BLaER1 treated with 17β-estradiol and CSF1 and Interleukin-3, amounts not matched to agents 10 nM and 100 nM (cell line): ENCODE results near the gene NRSN2.

ENCODE experiments used
- H3K27ac ChIP-seq, 11 experiments: shearing (Covaris generic); formaldehyde crosslinking; 2 replicates each; pipeline ENCODE4 v1.8.1; 2022
- H3K27me3 ChIP-seq, 11 experiments: shearing (Covaris generic); formaldehyde crosslinking; 2 replicates each; pipeline ENCODE4 v1.8.1; 2022
- H3K36me3 ChIP-seq, 11 experiments: shearing (Covaris generic); formaldehyde crosslinking; 2 replicates each; pipeline ENCODE4 v1.8.1; 2022
- H3K4me1 ChIP-seq, 10 experiments: shearing (Covaris generic); formaldehyde crosslinking; 2 replicates each; pipeline ENCODE4 v1.8.1; 2022
- H3K4me2 ChIP-seq, 11 experiments: shearing (Covaris generic); formaldehyde crosslinking; 2 replicates each; pipeline ENCODE4 v1.8.1; 2022
- H3K4me3 ChIP-seq, 10 experiments: shearing (Covaris generic); formaldehyde crosslinking; 2 replicates each; pipeline ENCODE4 v1.8.1; 2022
- H3K9ac ChIP-seq, 11 experiments: shearing (Covaris generic); formaldehyde crosslinking; 2 replicates each; pipeline ENCODE4 v1.8.1; 2022
- H3K9me3 ChIP-seq, 11 experiments: shearing (Covaris generic); formaldehyde crosslinking; replicated peaks in 1 of 11; 2 replicates each; pipeline ENCODE4 v1.8.1; 2022
- H4K20me1 ChIP-seq, 11 experiments: shearing (Covaris generic); formaldehyde crosslinking; 2 replicates each; pipeline ENCODE4 v1.8.1; 2022
- Cebpa-rat ChIP-seq, 11 experiments: shearing (Covaris generic); IDR thresholded peaks; 2 replicates each; pipeline ENCODE4 v1.8.1; 2022

Gene NRSN2

DNA sequence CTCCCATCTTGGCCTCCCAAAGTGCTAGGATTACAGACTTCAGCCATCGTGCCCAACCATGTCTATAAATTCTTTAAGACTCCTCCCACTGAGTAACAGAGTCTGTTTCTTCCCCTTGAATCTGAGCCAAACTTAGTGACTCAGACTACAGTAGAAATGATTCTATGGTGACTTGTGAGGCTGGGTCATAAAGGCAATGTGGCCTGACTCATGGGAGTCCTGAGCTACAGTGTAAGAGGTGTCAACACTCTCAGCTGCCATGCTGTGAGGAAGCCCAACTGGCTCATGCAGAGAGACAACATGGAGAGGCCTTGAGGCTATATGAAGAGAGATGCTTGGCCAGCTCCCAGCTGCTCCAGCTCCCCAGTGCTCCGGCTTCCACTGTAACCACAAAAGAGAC is 5.2 kb upstream of the NRSN2 start:
- Histone ChIP-seq H3K27ac (no peak overlapping the region), H3K4me3 (no peak overlapping the region), H3K36me3 (peaks cover 0 to 31% (median 6%) of the 10 kb centered on the region in 11 experiments; a peak in 8 of 22 replicates), H3K9me3 (peaks cover 0 to 25% (median 9%) of the 10 kb centered on the region in 11 experiments; a peak in 14 of 22 replicates), H3K4me2 (peak overlapping the region in 2 of 11 experiments; percentile 15 to 20; a peak in 1 of 22 replicates), H3K4me1 (peaks cover 7 to 40% (median 13%) of the 10 kb centered on the region in 10 experiments; a peak in 19 of 20 replicates), H3K27me3 (no peaks in the 10 kb centered on the region), H4K20me1 (peaks cover 0 to 5% (median 0%) of the 10 kb centered on the region in 11 experiments; a peak in 3 of 22 replicates), H3K9ac (no peak overlapping the region)
- TF ChIP-seq Cebpa-rat (IDR thresholded peaks at IDR 0.05): no peak

DNA sequence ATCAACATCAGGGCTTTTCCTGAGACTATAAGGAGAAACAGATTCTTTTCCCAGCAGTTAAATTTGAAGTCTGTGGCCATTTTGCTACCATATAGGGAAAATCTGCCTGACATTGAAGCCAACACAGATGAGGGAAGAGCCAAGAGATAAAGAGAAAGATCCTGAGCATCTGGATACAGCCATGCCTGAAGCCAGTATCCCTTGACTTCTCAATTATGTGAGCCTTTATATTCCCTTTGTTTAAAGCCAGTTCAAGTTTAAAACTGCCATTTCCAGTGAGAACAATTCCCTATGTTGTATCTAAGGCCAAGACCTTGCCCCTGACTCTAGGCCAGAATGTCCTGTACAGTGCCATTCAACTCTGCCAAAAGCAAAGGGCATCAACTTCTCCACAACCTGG is 3.8 kb upstream of the NRSN2 start:
- Histone ChIP-seq H3K36me3 (peaks cover 0 to 31% (median 6%) of the 10 kb centered on the region in 11 experiments; a peak in 8 of 22 replicates), H4K20me1 (peaks cover 0 to 5% (median 0%) of the 10 kb centered on the region in 11 experiments; a peak in 3 of 22 replicates), H3K4me3 (no peak overlapping the region), H3K27me3 (no peaks in the 10 kb centered on the region), H3K9ac (no peak overlapping the region), H3K9me3 (peaks cover 0 to 25% (median 9%) of the 10 kb centered on the region in 11 experiments; a peak in 14 of 22 replicates), H3K4me2 (no peak overlapping the region), H3K4me1 (peaks cover 9 to 26% (median 15%) of the 10 kb centered on the region in 10 experiments; a peak in 19 of 20 replicates), H3K27ac (no peak overlapping the region)
- no peak for TF ChIP-seq Cebpa-rat (IDR thresholded peaks at IDR 0.05)

- H3K4me2 ChIP-seq: peak overlapping the region; percentile 83 to 97 (median 92)
- peak overlapping the region; percentile 63 to 81 (median 70) for H3K4me3 ChIP-seq
- H3K9me3 ChIP-seq: peaks cover 0 to 25% (median 9%) of the 10 kb centered on the region in 11 experiments; a peak in 14 of 22 replicates
- peaks cover 14 to 36% (median 22%) of the 10 kb centered on the region in 10 experiments for H3K4me1 ChIP-seq
- peak overlapping the region; percentile 79 to 93 (median 85); a peak in 21 of 22 replicates for H3K9ac ChIP-seq
- H3K27ac ChIP-seq: peak overlapping the region in 7 of 11 experiments; percentile 80 to 95 (median 88); a peak in 11 of 22 replicates
- TF ChIP-seq Cebpa-rat (IDR thresholded peaks at IDR 0.05): no peak
- peaks cover 0 to 5% (median 0%) of the 10 kb centered on the region in 11 experiments; a peak in 3 of 22 replicates for H4K20me1 ChIP-seq
- peaks cover 0 to 48% (median 8%) of the 10 kb centered on the region in 11 experiments; a peak in 8 of 22 replicates for H3K36me3 ChIP-seq
- no peaks in the 10 kb centered on the region for H3K27me3 ChIP-seq
These were observed 775 bp upstream of the NRSN2 start for GRCh38 chr20:346033-346639.

- Histone ChIP-seq H3K9ac (peak overlapping the region; percentile 79 to 93 (median 85)), H3K9me3 (peaks cover 0 to 16% (median 1%) of the 10 kb centered on the region in 11 experiments; a peak in 11 of 22 replicates), H3K27ac (peak overlapping the region; percentile 63 to 95 (median 86); a peak in 21 of 22 replicates), H4K20me1 (peaks cover 0 to 5% (median 0%) of the 10 kb centered on the region in 11 experiments; a peak in 3 of 22 replicates), H3K4me1 (peaks cover 14 to 27% (median 22%) of the 10 kb centered on the region in 10 experiments), H3K4me3 (peak overlapping the region; percentile 63 to 81 (median 70)), H3K36me3 (peaks cover 0 to 50% (median 6%) of the 10 kb centered on the region in 11 experiments; a peak in 8 of 22 replicates), H3K27me3 (no peaks in the 10 kb centered on the region), H3K4me2 (peak overlapping the region; percentile 83 to 97 (median 92))
- no peak for TF ChIP-seq Cebpa-rat (IDR thresholded peaks at IDR 0.05)
These were observed 367 bp downstream of the NRSN2 start for GRCh38 chr20:347317-347639.

- peak overlapping the region; percentile 63 to 95 (median 86) for H3K27ac ChIP-seq
These were observed 951 bp downstream of the NRSN2 start for GRCh38 chr20:347640-348484.

DNA sequence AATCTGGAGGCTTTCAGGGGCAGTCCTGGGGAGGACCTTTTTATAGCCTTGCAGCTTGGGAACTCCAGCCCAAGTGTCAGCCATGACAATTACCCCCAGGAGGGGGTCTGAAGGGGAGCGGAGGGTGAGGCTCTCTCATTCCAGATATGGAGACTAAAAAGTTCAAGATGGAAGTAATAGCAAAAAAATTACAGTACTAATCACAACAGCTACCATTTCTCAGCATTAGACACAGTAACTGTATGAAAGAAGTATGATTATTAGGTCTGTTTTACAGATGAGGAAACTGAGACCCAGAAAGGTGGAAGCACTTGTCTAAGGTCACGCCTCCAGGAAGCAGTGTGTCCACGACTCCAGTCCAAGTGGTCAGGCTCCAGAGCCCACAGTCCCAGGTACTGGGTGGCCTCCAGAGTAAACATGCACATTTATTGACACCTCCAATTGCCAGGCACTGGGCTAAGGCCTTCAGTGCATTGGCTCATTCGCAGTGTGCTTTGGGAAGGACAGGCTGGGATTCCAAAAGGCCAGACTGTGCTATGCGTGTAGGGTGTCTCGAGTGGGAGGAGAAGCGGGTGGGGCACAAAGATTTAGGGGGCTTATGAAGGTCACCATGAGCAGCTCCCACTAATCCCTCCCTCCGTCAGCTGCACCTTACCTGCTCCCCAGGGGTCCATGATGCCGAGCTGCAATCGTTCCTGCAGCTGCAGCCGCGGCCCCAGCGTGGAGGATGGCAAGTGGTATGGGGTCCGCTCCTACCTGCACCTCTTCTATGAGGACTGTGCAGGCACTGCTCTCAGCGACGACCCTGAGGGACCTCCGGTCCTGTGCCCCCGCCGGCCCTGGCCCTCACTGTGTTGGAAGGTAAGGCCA is 2.3 kb downstream of the NRSN2 start:
- no peak for TF ChIP-seq Cebpa-rat (IDR thresholded peaks at IDR 0.05)
- no peak overlapping the region for H3K27ac ChIP-seq
- H3K27me3 ChIP-seq: no peaks in the 10 kb centered on the region
- H3K4me1 ChIP-seq: peaks cover 14 to 27% (median 22%) of the 10 kb centered on the region in 10 experiments
- H4K20me1 ChIP-seq: peaks cover 0 to 8% (median 0%) of the 10 kb centered on the region in 11 experiments; a peak in 4 of 22 replicates
- peak overlapping the region in 4 of 11 experiments; percentile 81 to 93 (median 90); a peak in 3 of 22 replicates for H3K9ac ChIP-seq
- H3K9me3 ChIP-seq: no peaks in the 10 kb centered on the region
- H3K4me3 ChIP-seq: peak overlapping the region in 2 of 10 experiments; percentile 71 to 79; a peak in 5 of 20 replicates
- H3K36me3 ChIP-seq: peaks cover 0 to 41% (median 6%) of the 10 kb centered on the region in 11 experiments; a peak in 7 of 22 replicates
- peak overlapping the region in 9 of 11 experiments; percentile 86 to 97 (median 92); a peak in 16 of 22 replicates for H3K4me2 ChIP-seq

More at GRCh38 chr20:347640-348484, 951 bp downstream of the NRSN2 start:
- H3K4me2 ChIP-seq: peak overlapping the region; percentile 83 to 97 (median 92)
- H3K27me3 ChIP-seq: no peaks in the 10 kb centered on the region
- H3K36me3 ChIP-seq: peaks cover 0 to 49% (median 6%) of the 10 kb centered on the region in 11 experiments; a peak in 7 of 22 replicates
- H3K9ac ChIP-seq: peak overlapping the region; percentile 79 to 93 (median 85)
- H3K9me3 ChIP-seq: peaks cover 0 to 10% (median 0%) of the 10 kb centered on the region in 11 experiments; a peak in 8 of 22 replicates
- H3K4me3 ChIP-seq: peak overlapping the region; percentile 63 to 81 (median 70)
- no peak for TF ChIP-seq Cebpa-rat (IDR thresholded peaks at IDR 0.05)
- peaks cover 0 to 5% (median 0%) of the 10 kb centered on the region in 11 experiments; a peak in 3 of 22 replicates for H4K20me1 ChIP-seq
- peaks cover 14 to 27% (median 22%) of the 10 kb centered on the region in 10 experiments for H3K4me1 ChIP-seq

GRCh38 chr20:353166-353565 is 6.3 kb downstream of the NRSN2 start:
- Histone ChIP-seq H3K9ac (peak overlapping the region in 1 of 11 experiments; percentile 2; a peak in 2 of 22 replicates), H3K36me3 (peaks cover 0 to 29% (median 0%) of the 10 kb centered on the region in 11 experiments; a peak in 3 of 22 replicates), H3K27me3 (no peaks in the 10 kb centered on the region), H3K4me1 (peaks cover 9 to 35% (median 23%) of the 10 kb centered on the region in 10 experiments), H3K4me2 (no peak overlapping the region), H3K4me3 (no peak overlapping the region), H4K20me1 (peaks cover 0 to 8% (median 0%) of the 10 kb centered on the region in 11 experiments; a peak in 1 of 22 replicates), H3K27ac (peak overlapping the region in 1 of 11 experiments; percentile 3; a peak in 1 of 22 replicates), H3K9me3 (no peaks in the 10 kb centered on the region)
- no peak for TF ChIP-seq Cebpa-rat (IDR thresholded peaks at IDR 0.05)
